IMR-90 (cell line): Measurements from ENCODE around the gene JAKMIP1. TPM values are rescaled to one million over a fixed set of nuclear protein-coding genes. Genes with fewer than 3 reads are reported as not detected.

Source experiments
- ATAC-seq: fragments of 200-7000 bp; cut with Tn5 transposase; 2 replicates; pipeline ENCODE4 v1.9.1; 2020; ENCODE audit warnings: low read depth, mild to moderate bottlenecking, moderate library complexity
- BruUV-seq: library from RNA; stranded (reverse); fragments of 400-500 nt; replicated peaks from 2 replicates; lab custom pipeline; 2021; lab: Mats Ljungman, UMichigan
- CTCF ChIA-PET: fragments of 300-600 bp; formaldehyde crosslinking; extraction: SDS; loops from one replicate; lab custom pipeline; 2021; ENCODE audit warnings: antibody characterized with exemption; lab: Yijun Ruan, JAX
- POLR2A ChIA-PET: fragments of 300-600 bp; sonication (Branson Sonifier 250); formaldehyde crosslinking; loops from one replicate; lab custom pipeline; 2022; ENCODE audit warnings: antibody characterized with exemption; ENCODE audit not compliant: unreplicated experiment; lab: Charles Lee
- DNase-seq: peaks from one replicate; pipeline ENCODE4 v3.0.0; 2013
- H2AFZ ChIP-seq: replicated peaks from 2 replicates; pipeline ENCODE3; 2013; ENCODE audit warnings: low read length, mild to moderate bottlenecking; ENCODE audit not compliant: poor library complexity
- H2AK5ac ChIP-seq: 2 replicates; pipeline ENCODE4 v1.6.1; 2013; ENCODE audit warnings: low read depth, low read length, inconsistent platforms
- H2AK9ac ChIP-seq: replicated peaks from 2 replicates; pipeline ENCODE3; 2013; ENCODE audit warnings: mild to moderate bottlenecking, low read depth, low read length, moderate library complexity; ENCODE audit not compliant: poor library complexity
- H2BK120ac ChIP-seq: 2 replicates; pipeline ENCODE4 v1.6.1; 2013; ENCODE audit warnings: low read depth, low read length, inconsistent platforms
- H2BK15ac ChIP-seq: 3 replicates; pipeline ENCODE4 v1.6.1; 2013; ENCODE audit warnings: low read depth, low read length, inconsistent platforms
- H2BK20ac ChIP-seq: 2 replicates; pipeline ENCODE4 v1.6.1; 2013; ENCODE audit warnings: low read depth, mild to moderate bottlenecking, inconsistent platforms, low read length, moderate library complexity
- H2BK5ac ChIP-seq: 2 replicates; pipeline ENCODE4 v1.6.1; 2013; ENCODE audit warnings: mild to moderate bottlenecking, low read depth, low read length, inconsistent platforms; ENCODE audit not compliant: poor library complexity, severe bottlenecking
- H3K14ac ChIP-seq: replicated peaks from 2 replicates; pipeline ENCODE4 v1.6.1; 2013; ENCODE audit warnings: low read depth, low read length, inconsistent platforms
- H3K18ac ChIP-seq: 2 replicates; pipeline ENCODE4 v1.6.1; 2013; ENCODE audit warnings: low read depth, low read length, control low read depth
- H3K23ac ChIP-seq: 2 replicates; pipeline ENCODE4 v1.6.1; 2013; ENCODE audit warnings: low read depth, low read length, inconsistent platforms
- H3K27ac ChIP-seq: 2 replicates; pipeline ENCODE4 v1.5.1; 2013; ENCODE audit warnings: mild to moderate bottlenecking, control low read depth, low read length; ENCODE audit not compliant: insufficient read depth
- H3K27me3 ChIP-seq: 2 replicates; pipeline ENCODE4 v1.6.1; 2013; ENCODE audit warnings: low read length; ENCODE audit not compliant: control insufficient read depth, insufficient read depth
- H3K36me3 ChIP-seq: 2 replicates; pipeline ENCODE4 v1.6.1; 2013; ENCODE audit warnings: low read length, mixed read lengths; ENCODE audit not compliant: control insufficient read depth, insufficient read depth
- H3K4ac ChIP-seq: 2 replicates; pipeline ENCODE4 v1.6.1; 2013; ENCODE audit warnings: low read depth, low read length, inconsistent platforms
- H3K4me1 ChIP-seq: 2 replicates; pipeline ENCODE4 v1.6.1; 2013; ENCODE audit warnings: low read length, mixed read lengths; ENCODE audit not compliant: control insufficient read depth, insufficient read depth
- H3K4me2 ChIP-seq: 2 replicates; pipeline ENCODE4 v1.6.1; 2013; ENCODE audit warnings: low read depth, mild to moderate bottlenecking, control low read depth, low read length, moderate library complexity
- H3K4me3 ChIP-seq: 2 replicates; pipeline ENCODE4 v1.5.1; 2013; ENCODE audit warnings: low read depth, mild to moderate bottlenecking, control low read depth, low read length, moderate library complexity; ENCODE audit not compliant: insufficient read depth
- H3K56ac ChIP-seq: 2 replicates; pipeline ENCODE4 v1.6.1; 2013; ENCODE audit warnings: low read length, inconsistent platforms; ENCODE audit not compliant: insufficient read depth; ENCODE audit errors: extremely low read depth
- H3K79me1 ChIP-seq, 2 experiments: 2 replicates each; pipeline ENCODE4 v1.6.1; 2013; ENCODE audit warnings: low read length in 2 of 2, inconsistent platforms in 1 of 2, low read depth in 1 of 2
- H3K9ac ChIP-seq: 2 replicates; pipeline ENCODE4 v1.6.1; 2013; ENCODE audit warnings: low read depth, low read length, control low read depth
- H3K9me1 ChIP-seq: 2 replicates; pipeline ENCODE4 v1.6.1; 2013; ENCODE audit warnings: low read length, inconsistent platforms; ENCODE audit not compliant: insufficient read depth
- H3K9me3 ChIP-seq: 2 replicates; pipeline ENCODE4 v1.6.1; 2013; ENCODE audit warnings: low read length; ENCODE audit not compliant: control insufficient read depth, insufficient read depth
- H4K20me1 ChIP-seq: 2 replicates; pipeline ENCODE4 v1.6.1; 2013; ENCODE audit warnings: low read length, inconsistent platforms; ENCODE audit not compliant: insufficient read depth
- H4K5ac ChIP-seq: 2 replicates; pipeline ENCODE4 v1.6.1; 2013; ENCODE audit warnings: mild to moderate bottlenecking, low read depth, low read length, control low read depth
- H4K8ac ChIP-seq, 2 experiments: 2 replicates each; pipeline ENCODE4 v1.6.1; 2013; ENCODE audit warnings: low read depth in 2 of 2, low read length in 2 of 2, control low read depth in 1 of 2, inconsistent platforms in 1 of 2
- H4K91ac ChIP-seq: 2 replicates; pipeline ENCODE4 v1.6.1; 2013; ENCODE audit warnings: low read depth, low read length, inconsistent platforms; ENCODE audit not compliant: insufficient read depth
- BHLHE40 ChIP-seq: fragments of 150-350 bp; IDR thresholded peaks from 2 replicates; pipeline ENCODE4 v1.6.1; 2016; ENCODE audit warnings: mild to moderate bottlenecking, low read depth, low read length
- CEBPB ChIP-seq: IDR thresholded peaks from 2 replicates; pipeline ENCODE4 v1.6.1; 2012; ENCODE audit warnings: low read depth, low read length, improper control_type of control experiment
- CHD1 ChIP-seq: IDR thresholded peaks from 2 replicates; pipeline ENCODE4 v1.6.1; 2012; ENCODE audit warnings: low read depth, low read length, improper control_type of control experiment
- ELK1 ChIP-seq: fragments of 150-350 bp; IDR thresholded peaks from 2 replicates; pipeline ENCODE4 v1.6.1; 2016; ENCODE audit warnings: low read depth, mild to moderate bottlenecking, low read length, moderate library complexity, borderline replicate concordance
- FOS ChIP-seq: fragments of 150-350 bp; IDR thresholded peaks from 2 replicates; pipeline ENCODE4 v1.6.1; 2016; ENCODE audit warnings: low read depth, low read length
- MAFK ChIP-seq: IDR thresholded peaks from 2 replicates; pipeline ENCODE4 v1.6.1; 2012; ENCODE audit warnings: low read depth, low read length, improper control_type of control experiment
- MXI1 ChIP-seq: IDR thresholded peaks from 2 replicates; pipeline ENCODE4 v1.6.1; 2012; ENCODE audit warnings: low read depth, mild to moderate bottlenecking, low read length, moderate library complexity, borderline replicate concordance
- NFE2L2 ChIP-seq: fragments of 150-350 bp; IDR thresholded peaks from 2 replicates; pipeline ENCODE4 v1.6.1; 2016; ENCODE audit warnings: low read depth, mild to moderate bottlenecking, low read length
- POLR2A ChIP-seq: IDR thresholded peaks from 2 replicates; pipeline ENCODE4 v1.6.1; 2012; ENCODE audit warnings: mild to moderate bottlenecking, low read depth, low read length
- RAD21 ChIP-seq: IDR thresholded peaks from 2 replicates; pipeline ENCODE4 v1.6.1; 2012; ENCODE audit warnings: low read length, improper control_type of control experiment
- RCOR1 ChIP-seq: IDR thresholded peaks from 2 replicates; pipeline ENCODE4 v1.6.1; 2012; ENCODE audit warnings: mild to moderate bottlenecking, low read length, improper control_type of control experiment; ENCODE audit not compliant: insufficient replicate concordance
- WGBS, 2 experiments: methylation state at CpG; one replicate each; pipeline versions ENCODE4 v1.1.5 to v1.1.7; 2013; ENCODE audit warnings: missing lambda C conversion rate in 2 of 2; ENCODE audit not compliant: insufficient read length in 1 of 2; ENCODE audit errors: extremely low coverage in 2 of 2; 5-methylcytosine and 5-hydroxymethylcytosine counted together
- dilution Hi-C: fragments of 300-500 bp; cut with HindIII; formaldehyde crosslinking; loops from one replicate; pipeline ENCODE4 v1.14.3; 2018; ENCODE audit warnings: low sequenced_read_pairs; ENCODE audit not compliant: unreplicated experiment
- in situ Hi-C: fragments of 300-500 bp; cut with MboI; formaldehyde crosslinking; loops from 3 replicates; pipeline ENCODE4 v1.14.3; 2019; ENCODE audit warnings: low sequenced_read_pairs, inconsistent platforms, mixed read lengths
- intact Hi-C: fragments of 100-400 bp; cut with micrococcal nuclease; formaldehyde crosslinking; loops from 2 replicates; pipeline ENCODE4 v1.10.0; 2022
- polyA plus RNA-seq, 3 experiments: library from polyadenylated mRNA; depleted of rRNA; stranded (reverse); fragments of >200 nt; gene quantifications; 2 replicates each; pipeline ENCODE4 v1.2.3, GENCODE V29; 2012; ENCODE audit warnings: low replicate concordance in 1 of 3
- total RNA-seq: library from RNA; depleted of rRNA; stranded (reverse); fragments of >200 nt; gene quantifications from 2 replicates; pipeline ENCODE4 v1.2.3, GENCODE V29; 2012
- TF ChIP-seq, protein P1 (sequence below): conservative IDR thresholded peaks from 2 replicates; pipeline ENCODE4 v1.5.1; 2012; ENCODE audit warnings: mild to moderate bottlenecking, low read depth, low read length, improper control_type of control experiment
- TF ChIP-seq, protein P2 (sequence below): fragments of 150-350 bp; IDR thresholded peaks from 2 replicates; pipeline ENCODE4 v1.6.1; 2017; ENCODE audit warnings: mild to moderate bottlenecking, antibody characterized with exemption, low read length, low read depth

The JAKMIP1 gene
- total and polyA plus RNA-seq, 2 of the 4 experiments (the other 2 are of a cell fraction), result not detected

- H2AFZ ChIP-seq, result no peak overlapping the region
- TF ChIP-seq CHD1 (no peak), RAD21 (no peak), NFE2L2 (no peak), MAFK (no peak), POLR2A (no peak), MXI1 (no peak), RCOR1 (no peak), FOS (no peak), BHLHE40 (no peak), ELK1 (no peak), CEBPB (no peak)
- TF ChIP-seq, protein P1, sequence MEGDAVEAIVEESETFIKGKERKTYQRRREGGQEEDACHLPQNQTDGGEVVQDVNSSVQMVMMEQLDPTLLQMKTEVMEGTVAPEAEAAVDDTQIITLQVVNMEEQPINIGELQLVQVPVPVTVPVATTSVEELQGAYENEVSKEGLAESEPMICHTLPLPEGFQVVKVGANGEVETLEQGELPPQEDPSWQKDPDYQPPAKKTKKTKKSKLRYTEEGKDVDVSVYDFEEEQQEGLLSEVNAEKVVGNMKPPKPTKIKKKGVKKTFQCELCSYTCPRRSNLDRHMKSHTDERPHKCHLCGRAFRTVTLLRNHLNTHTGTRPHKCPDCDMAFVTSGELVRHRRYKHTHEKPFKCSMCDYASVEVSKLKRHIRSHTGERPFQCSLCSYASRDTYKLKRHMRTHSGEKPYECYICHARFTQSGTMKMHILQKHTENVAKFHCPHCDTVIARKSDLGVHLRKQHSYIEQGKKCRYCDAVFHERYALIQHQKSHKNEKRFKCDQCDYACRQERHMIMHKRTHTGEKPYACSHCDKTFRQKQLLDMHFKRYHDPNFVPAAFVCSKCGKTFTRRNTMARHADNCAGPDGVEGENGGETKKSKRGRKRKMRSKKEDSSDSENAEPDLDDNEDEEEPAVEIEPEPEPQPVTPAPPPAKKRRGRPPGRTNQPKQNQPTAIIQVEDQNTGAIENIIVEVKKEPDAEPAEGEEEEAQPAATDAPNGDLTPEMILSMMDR, result no peak
- TF ChIP-seq, protein P2, sequence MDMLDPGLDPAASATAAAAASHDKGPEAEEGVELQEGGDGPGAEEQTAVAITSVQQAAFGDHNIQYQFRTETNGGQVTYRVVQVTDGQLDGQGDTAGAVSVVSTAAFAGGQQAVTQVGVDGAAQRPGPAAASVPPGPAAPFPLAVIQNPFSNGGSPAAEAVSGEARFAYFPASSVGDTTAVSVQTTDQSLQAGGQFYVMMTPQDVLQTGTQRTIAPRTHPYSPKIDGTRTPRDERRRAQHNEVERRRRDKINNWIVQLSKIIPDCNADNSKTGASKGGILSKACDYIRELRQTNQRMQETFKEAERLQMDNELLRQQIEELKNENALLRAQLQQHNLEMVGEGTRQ, result no peak
- H3K4me2 ChIP-seq, result no peak overlapping the region
- DNase-seq (no peak), ATAC-seq (no peak)
- no peak overlapping the region for H2BK20ac ChIP-seq
- H2BK5ac ChIP-seq, result no peak overlapping the region
- WGBS, 2 experiments, result no CpG with 5 or more reads among the region's 3 CpGs
- no TSS peak for BruUV-seq
- peaks cover 5% of the 10 kb centered on the region for H3K9me3 ChIP-seq
- no peak overlapping the region for H3K27ac ChIP-seq
- no peak overlapping the region for H2AK9ac ChIP-seq
- no peaks in the 10 kb centered on the region for H3K9me1 ChIP-seq
- no peaks in the 10 kb centered on the region for H4K20me1 ChIP-seq
- dilution Hi-C loops (no loop called here), in situ Hi-C loops (no loop called here), intact Hi-C loops (no loop called here)
- no peak overlapping the region for H2BK15ac ChIP-seq
- H4K8ac ChIP-seq, result no peak overlapping the region
- no peak overlapping the region for H3K9ac ChIP-seq
- no peak overlapping the region for H3K56ac ChIP-seq
- H3K18ac ChIP-seq, result no peak overlapping the region
- no peak overlapping the region for H4K91ac ChIP-seq
- no peak overlapping the region for H3K4ac ChIP-seq
- peaks cover 3% of the 10 kb centered on the region; the same call in 1 of the 2 replicates for H3K27me3 ChIP-seq
- no peak overlapping the region for H3K23ac ChIP-seq
- H3K36me3 ChIP-seq, result no peaks in the 10 kb centered on the region
- H3K4me3 ChIP-seq, result no peak overlapping the region
- ChIA-PET CTCF (no interaction called here), POLR2A (no interaction called here)
- no peak overlapping the region for H2BK120ac ChIP-seq
- no peaks in the 10 kb centered on the region for H3K79me1 ChIP-seq
- no peak overlapping the region for H3K14ac ChIP-seq
- H2AK5ac ChIP-seq, result no peak overlapping the region
- H3K4me1 ChIP-seq, result no peaks in the 10 kb centered on the region
- H4K5ac ChIP-seq, result no peak overlapping the region
These were observed 24.4 kb upstream of the JAKMIP1 start for GRCh38 chr4:6224735-6225134.
